Measurements from ENCODE around the gene IFIT1B. TPM values are rescaled to one million over a fixed set of nuclear protein-coding genes. Genes with fewer than 3 reads are reported as not detected.
"Not testable (repeated sequence)": the region's sequence is repeated elsewhere in the genome, so short reads cannot be mapped to it uniquely, and the experiment has no call there.

The IFIT1B gene
- total RNA-seq, 3 donors from 2014 or later (not counting 1 experiment from before 2014, with no cell fraction given): not detected

- no peak overlapping the region for H3K27ac ChIP-seq (ENCODE audit: low read length)
- intact Hi-C loops (cut with micrococcal nuclease): no loop called here
- H3K9me3 ChIP-seq (ENCODE audit: control insufficient read depth, insufficient read depth, low read length): no peaks in the 10 kb centered on the region
- WGBS (ENCODE audit: insufficient coverage): 91% methylated on average over 10 of the region's 11 CpGs
- no peak overlapping the region for H3K4me3 Mint-ChIP-seq
- H3K4me3 ChIP-seq (ENCODE audit: low read length): no peak overlapping the region
- no peaks in the 10 kb centered on the region for H3K27me3 Mint-ChIP-seq (ENCODE audit: low read depth in 2 of 2)
- no peak overlapping the region for H3K27ac Mint-ChIP-seq
- H3K4me1 ChIP-seq (ENCODE audit: control insufficient read depth, insufficient read depth, low read length): no peaks in the 10 kb centered on the region
- ATAC-seq (no peak), DNase-seq (no peak)
- H3K9me3 Mint-ChIP-seq: no peaks in the 10 kb centered on the region
- H3K4me1 Mint-ChIP-seq: no peaks in the 10 kb centered on the region
- peaks cover 6% of the 10 kb centered on the region for H3K36me3 ChIP-seq (ENCODE audit: control insufficient read depth, insufficient read depth, low read length)
- peaks cover 7% of the 10 kb centered on the region for H3K36me3 Mint-ChIP-seq
- H3K27me3 ChIP-seq (ENCODE audit: control insufficient read depth, insufficient read depth, low read length): no peaks in the 10 kb centered on the region
- no peak for TF ChIP-seq CTCF (IDR thresholded peaks at IDR 0.05)
Measured at GRCh38 chr10:89404104-89405047, 26.5 kb downstream of the IFIT1B start.

- H3K27me3 ChIP-seq (ENCODE audit: control insufficient read depth, insufficient read depth, low read length); DNase-seq; H3K4me3 ChIP-seq (ENCODE audit: low read length); H3K4me1 Mint-ChIP-seq; H3K27ac ChIP-seq (ENCODE audit: low read length); H3K4me3 Mint-ChIP-seq; H3K27me3 Mint-ChIP-seq (ENCODE audit: low read depth in 2 of 2); H3K36me3 ChIP-seq (ENCODE audit: control insufficient read depth, insufficient read depth, low read length); H3K9me3 ChIP-seq (ENCODE audit: control insufficient read depth, insufficient read depth, low read length); intact Hi-C loops (cut with micrococcal nuclease); H3K4me1 ChIP-seq (ENCODE audit: control insufficient read depth, insufficient read depth, low read length); H3K27ac Mint-ChIP-seq; ATAC-seq; H3K9me3 Mint-ChIP-seq; H3K36me3 Mint-ChIP-seq: not testable (repeated sequence)
- WGBS (ENCODE audit: insufficient coverage): 81% methylated on average over 8 of the region's 9 CpGs
Measured at GRCh38 chr10:89406178-89406577, 28.3 kb downstream of the IFIT1B start.

GRCh38 chr10:89407792-89408191 lies 29.9 kb downstream of the IFIT1B start:
- H3K4me1 Mint-ChIP-seq; H3K36me3 ChIP-seq (ENCODE audit: control insufficient read depth, insufficient read depth, low read length); H3K27me3 ChIP-seq (ENCODE audit: control insufficient read depth, insufficient read depth, low read length); H3K9me3 Mint-ChIP-seq; H3K4me1 ChIP-seq (ENCODE audit: control insufficient read depth, insufficient read depth, low read length); H3K27ac ChIP-seq (ENCODE audit: low read length); intact Hi-C loops (cut with micrococcal nuclease); H3K9me3 ChIP-seq (ENCODE audit: control insufficient read depth, insufficient read depth, low read length); H3K36me3 Mint-ChIP-seq; ATAC-seq; H3K4me3 ChIP-seq (ENCODE audit: low read length); H3K27me3 Mint-ChIP-seq (ENCODE audit: low read depth in 2 of 2); H3K4me3 Mint-ChIP-seq; DNase-seq; H3K27ac Mint-ChIP-seq: not testable (repeated sequence)
- WGBS (ENCODE audit: insufficient coverage): 100% methylated on average over 3 of the region's 3 CpGs

- H3K4me3 Mint-ChIP-seq; H3K36me3 Mint-ChIP-seq; H3K27ac ChIP-seq (ENCODE audit: low read length); DNase-seq; H3K27ac Mint-ChIP-seq; H3K9me3 Mint-ChIP-seq; H3K27me3 ChIP-seq (ENCODE audit: control insufficient read depth, insufficient read depth, low read length); H3K4me3 ChIP-seq (ENCODE audit: low read length); intact Hi-C loops (cut with micrococcal nuclease); H3K4me1 ChIP-seq (ENCODE audit: control insufficient read depth, insufficient read depth, low read length); H3K9me3 ChIP-seq (ENCODE audit: control insufficient read depth, insufficient read depth, low read length); ATAC-seq; H3K27me3 Mint-ChIP-seq (ENCODE audit: low read depth in 2 of 2); H3K36me3 ChIP-seq (ENCODE audit: control insufficient read depth, insufficient read depth, low read length): not testable (repeated sequence)
- peaks cover 5 to 11% of the 10 kb centered on the region in 2 donors for H3K4me1 Mint-ChIP-seq
- 96% methylated on average over 5 of the region's 5 CpGs for WGBS (ENCODE audit: insufficient coverage)
Measured at GRCh38 chr10:89409282-89409681, 31.4 kb downstream of the IFIT1B start.

- H3K9me3 Mint-ChIP-seq; H3K4me3 Mint-ChIP-seq; ATAC-seq; H3K27ac ChIP-seq (ENCODE audit: low read length); H3K9me3 ChIP-seq (ENCODE audit: control insufficient read depth, insufficient read depth, low read length); H3K27me3 ChIP-seq (ENCODE audit: control insufficient read depth, insufficient read depth, low read length); H3K27ac Mint-ChIP-seq; H3K27me3 Mint-ChIP-seq (ENCODE audit: low read depth in 2 of 2); H3K4me3 ChIP-seq (ENCODE audit: low read length); H3K36me3 Mint-ChIP-seq; DNase-seq; H3K36me3 ChIP-seq (ENCODE audit: control insufficient read depth, insufficient read depth, low read length): not testable (repeated sequence)
- WGBS (ENCODE audit: insufficient coverage): 71% methylated on average over 2 of the region's 5 CpGs
- H3K4me1 ChIP-seq (ENCODE audit: control insufficient read depth, insufficient read depth, low read length): peaks cover 14% of the 10 kb centered on the region
- peaks cover 11 to 16% of the 10 kb centered on the region in 2 donors for H3K4me1 Mint-ChIP-seq
- intact Hi-C loops (cut with micrococcal nuclease): loop anchor here (10.0 kb wide), 1 partner anchor 294 kb away; the partner anchor contains the start of gene KIF20B
Measured at GRCh38 chr10:89410551-89410950, 32.7 kb downstream of the IFIT1B start.

- peaks cover 20% of the 10 kb centered on the region for H3K4me1 ChIP-seq (ENCODE audit: control insufficient read depth, insufficient read depth, low read length)
- not testable (repeated sequence) for ATAC-seq; DNase-seq; H3K27me3 Mint-ChIP-seq (ENCODE audit: low read depth in 2 of 2); H3K36me3 ChIP-seq (ENCODE audit: control insufficient read depth, insufficient read depth, low read length); H3K4me3 Mint-ChIP-seq; H3K27me3 ChIP-seq (ENCODE audit: control insufficient read depth, insufficient read depth, low read length); H3K27ac ChIP-seq (ENCODE audit: low read length); H3K27ac Mint-ChIP-seq; H3K9me3 ChIP-seq (ENCODE audit: control insufficient read depth, insufficient read depth, low read length); H3K36me3 Mint-ChIP-seq; H3K4me3 ChIP-seq (ENCODE audit: low read length); H3K9me3 Mint-ChIP-seq
- H3K4me1 Mint-ChIP-seq: peaks cover 17 to 22% of the 10 kb centered on the region in 2 donors
- intact Hi-C loops (cut with micrococcal nuclease): loop anchor here (10.0 kb wide), 1 partner anchor 294 kb away; the partner anchor contains the start of gene KIF20B
- WGBS (ENCODE audit: insufficient coverage): 81% methylated on average over 2 of the region's 2 CpGs
Measured at GRCh38 chr10:89411135-89411534, 33.3 kb downstream of the IFIT1B start.

GRCh38 chr10:89412276-89412675 lies 34.4 kb downstream of the IFIT1B start:
- H3K36me3 Mint-ChIP-seq: not testable (repeated sequence)

More at GRCh38 chr10:89412276-89412675, 34.4 kb downstream of the IFIT1B start:
- peaks cover 26 to 31% of the 10 kb centered on the region in 2 donors for H3K4me1 Mint-ChIP-seq
- not testable (repeated sequence) for H3K36me3 ChIP-seq (ENCODE audit: control insufficient read depth, insufficient read depth, low read length); ATAC-seq; H3K27me3 ChIP-seq (ENCODE audit: control insufficient read depth, insufficient read depth, low read length); H3K27me3 Mint-ChIP-seq (ENCODE audit: low read depth in 2 of 2); H3K9me3 ChIP-seq (ENCODE audit: control insufficient read depth, insufficient read depth, low read length); H3K9me3 Mint-ChIP-seq; H3K4me3 ChIP-seq (ENCODE audit: low read length)
- H3K27ac Mint-ChIP-seq: peak overlapping the region; percentile 45 to 85
- intact Hi-C loops (cut with micrococcal nuclease): loop anchor here (10.0 kb wide), 1 partner anchor 293 kb away; the partner anchor contains the start of gene KIF20B
- peak overlapping the region; percentile 77 for H3K4me3 Mint-ChIP-seq
- WGBS (ENCODE audit: insufficient coverage): 74% methylated on average over 10 of the region's 10 CpGs
- DNase-seq: peak in 1 of 2 donors; percentile 69
- H3K27ac ChIP-seq (ENCODE audit: low read length): peak overlapping the region; percentile 17
- peaks cover 22% of the 10 kb centered on the region for H3K4me1 ChIP-seq (ENCODE audit: control insufficient read depth, insufficient read depth, low read length)
